Stomach (tissue), 9 donors: Measurements from ENCODE around the gene MOB3B. TPM values are rescaled to one million over a fixed set of nuclear protein-coding genes. Genes with fewer than 3 reads are reported as not detected.
A peak's percentile ranks its signal among the peaks of the same experiment; 100 is the strongest.

Source experiments
- DNase-seq, 2 donors: peaks; one replicate each; pipeline versions ENCODE4 v3.0.0 to v3.0.0-alpha.2; 2013 to 2019
- H3K27ac ChIP-seq, 5 donors: fragments of 200-600 bp in 4 of 5; sonication (generic) in 4 of 5; one replicate each; pipeline ENCODE4 v1.5.1; 2013 to 2019; ENCODE audit warnings: mild to moderate bottlenecking in 1 of 5, moderate library complexity in 1 of 5
- H3K27me3 ChIP-seq, 3 donors: fragments of 200-600 bp; sonication (generic); one replicate each; pipeline ENCODE4 v1.5.1; 2017 to 2019; ENCODE audit warnings: mixed run types in 1 of 3
- H3K36me3 ChIP-seq, 4 donors: fragments of 200-600 bp; sonication (generic); 1 replicate in 3 of 4; 2 replicates in 1 of 4; pipeline ENCODE4 v1.5.1; 2016 to 2019
- H3K4me1 ChIP-seq, 4 donors: fragments of 200-600 bp; sonication (generic); one replicate each; pipeline ENCODE4 v1.5.1; 2016 to 2019
- H3K4me3 ChIP-seq, 4 donors: fragments of 200-600 bp; sonication (generic) in 3 of 4; one replicate each; pipeline ENCODE4 v1.5.1; 2016 to 2019; ENCODE audit warnings: mild to moderate bottlenecking in 1 of 4
- H3K9me3 ChIP-seq, 4 donors: fragments of 200-600 bp; sonication (generic); one replicate each; pipeline ENCODE4 v1.5.1; 2016 to 2019
- EP300 ChIP-seq: sonication (generic); formaldehyde crosslinking; IDR thresholded peaks from one replicate; pipeline ENCODE4 v1.6.1; 2017; ENCODE audit warnings: antibody characterized with exemption
- POLR2A ChIP-seq, 4 donors: fragments of 450-650 bp; IDR thresholded peaks; one replicate each; pipeline ENCODE4 v1.6.1; 2016; ENCODE audit warnings: antibody characterized with exemption in 4 of 4, control low read depth in 2 of 4, mild to moderate bottlenecking in 1 of 4, moderate library complexity in 1 of 4
- POLR2AphosphoS5 ChIP-seq, 3 donors: sonication (generic); formaldehyde crosslinking; IDR thresholded peaks; one replicate each; pipeline ENCODE4 v1.6.1; 2016; ENCODE audit warnings: antibody characterized with exemption in 3 of 3
- WGBS, 5 donors: extraction: QIAGEN DNeasy Blood & Tissue Kit in 3 of 5; methylation state at CpG; one replicate each; pipeline versions ENCODE4 v1.1.5 to v1.1.7; 2013 to 2018; 5-methylcytosine and 5-hydroxymethylcytosine counted together
- intact Hi-C: fragments of 100-400 bp; cut with DNase I; formaldehyde crosslinking; loops from one replicate; pipeline ENCODE4 v1.15.1; 2023; ENCODE audit warnings: low total_unique reads
- polyA plus RNA-seq, 3 donors: library from polyadenylated mRNA; stranded (reverse); fragments of 200-250 nt; gene quantifications; one replicate each; pipeline ENCODE4 v1.2.3, GENCODE V29; 2013
- total RNA-seq, 5 donors: library from RNA; depleted of rRNA; stranded (reverse); fragments of >200 nt; gene quantifications; one replicate each; pipeline versions ENCODE4 v1.1.0 to v1.2.3, GENCODE V29; 2014 to 2016
- TF ChIP-seq, protein P1 (sequence below), 7 experiments: fragments of 450-650 bp in 4 of 7; fragments of 200-600 bp in 3 of 7; sonication (generic) in 3 of 7; IDR thresholded peaks; one replicate each; pipeline ENCODE4 v1.5.1; 2016 to 2019; ENCODE audit warnings: antibody characterized with exemption in 7 of 7, control low read depth in 2 of 7, mild to moderate bottlenecking in 1 of 7
- donor health status: healthy with polysubstance abuse.
- donor health status: Bipolar disorder and iron deficiency.
- donor health status: healthy.

Gene MOB3B
- total and polyA plus RNA-seq, 8 donors: 4.0 to 32.7 (median 9.7) TPM

DNA sequence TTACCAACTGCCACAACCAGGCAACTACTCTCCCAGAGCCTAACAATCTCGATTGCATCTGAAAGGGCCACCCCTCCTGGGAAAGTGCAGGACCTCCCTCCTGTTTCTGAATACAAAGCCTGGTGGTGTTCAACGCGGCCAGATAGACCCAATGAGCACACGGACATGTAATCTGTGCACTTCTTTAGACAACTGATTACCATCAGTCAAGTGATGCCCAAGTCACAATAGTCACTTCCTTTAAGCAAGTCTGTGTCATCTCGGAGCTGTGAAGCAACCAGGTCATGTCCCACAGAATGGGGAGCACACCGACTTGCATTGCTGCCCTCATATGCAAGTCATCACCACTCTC is 42.9 kb upstream of the MOB3B start:
- peak; percentile 57 to 78 for DNase-seq
- intact Hi-C loops: no loop called here
- H3K36me3 ChIP-seq: no peaks in the 10 kb centered on the region
- TF ChIP-seq, protein P1, sequence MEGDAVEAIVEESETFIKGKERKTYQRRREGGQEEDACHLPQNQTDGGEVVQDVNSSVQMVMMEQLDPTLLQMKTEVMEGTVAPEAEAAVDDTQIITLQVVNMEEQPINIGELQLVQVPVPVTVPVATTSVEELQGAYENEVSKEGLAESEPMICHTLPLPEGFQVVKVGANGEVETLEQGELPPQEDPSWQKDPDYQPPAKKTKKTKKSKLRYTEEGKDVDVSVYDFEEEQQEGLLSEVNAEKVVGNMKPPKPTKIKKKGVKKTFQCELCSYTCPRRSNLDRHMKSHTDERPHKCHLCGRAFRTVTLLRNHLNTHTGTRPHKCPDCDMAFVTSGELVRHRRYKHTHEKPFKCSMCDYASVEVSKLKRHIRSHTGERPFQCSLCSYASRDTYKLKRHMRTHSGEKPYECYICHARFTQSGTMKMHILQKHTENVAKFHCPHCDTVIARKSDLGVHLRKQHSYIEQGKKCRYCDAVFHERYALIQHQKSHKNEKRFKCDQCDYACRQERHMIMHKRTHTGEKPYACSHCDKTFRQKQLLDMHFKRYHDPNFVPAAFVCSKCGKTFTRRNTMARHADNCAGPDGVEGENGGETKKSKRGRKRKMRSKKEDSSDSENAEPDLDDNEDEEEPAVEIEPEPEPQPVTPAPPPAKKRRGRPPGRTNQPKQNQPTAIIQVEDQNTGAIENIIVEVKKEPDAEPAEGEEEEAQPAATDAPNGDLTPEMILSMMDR (IDR thresholded peaks at IDR 0.05): no peak
- peak in 2 of 3 donors; percentile 72 to 87 for TF ChIP-seq POLR2AphosphoS5 (IDR thresholded peaks at IDR 0.05)
- peak in 1 of 4 donors; percentile 20 for TF ChIP-seq POLR2A (IDR thresholded peaks at IDR 0.05)
- H3K27ac ChIP-seq: peak overlapping the region; percentile 96 to 100 (median 99)
- H3K9me3 ChIP-seq: no peaks in the 10 kb centered on the region
- peak overlapping the region; percentile 73 to 80 (median 76) for H3K4me3 ChIP-seq
- peaks cover 0 to 52% (median 28%) of the 10 kb centered on the region in 4 donors for H3K4me1 ChIP-seq
- H3K27me3 ChIP-seq: no peaks in the 10 kb centered on the region
- WGBS, 5 donors: 1 to 4% (median 2%) methylated on average over 6 of the region's 6 CpGs

DNA sequence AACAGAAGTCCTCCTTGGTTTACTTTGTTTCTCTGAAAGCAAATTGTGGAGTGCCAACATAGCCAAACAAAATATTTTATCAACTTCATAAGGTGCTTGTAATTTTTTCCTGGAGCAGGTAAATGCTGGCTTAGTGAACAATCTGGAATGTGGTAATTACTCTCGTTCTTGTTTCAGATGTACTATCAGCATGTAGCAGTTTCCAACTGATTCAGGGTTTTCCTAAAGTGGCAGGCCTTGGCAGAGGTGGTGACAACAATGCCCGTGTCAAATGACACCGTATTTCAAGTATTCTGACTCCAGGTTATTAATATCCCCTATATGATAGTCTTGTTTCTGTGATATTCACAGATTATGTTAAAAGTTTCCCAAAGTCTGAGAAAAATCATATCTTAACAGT is 42.4 kb upstream of the MOB3B start:
- Histone ChIP-seq H3K27me3 (no peaks in the 10 kb centered on the region), H3K4me1 (peaks cover 0 to 52% (median 28%) of the 10 kb centered on the region in 4 donors), H3K27ac (peak overlapping the region in 4 of 5 donors; percentile 96 to 100 (median 100)), H3K9me3 (no peaks in the 10 kb centered on the region), H3K4me3 (peak overlapping the region; percentile 73 to 80 (median 76)), H3K36me3 (peaks cover 0 to 2% (median 0%) of the 10 kb centered on the region in 4 donors)
- 23 to 40% (median 31%) methylated on average over 3 of the region's 3 CpGs for WGBS, 5 donors
- peak in 1 of 2 donors; percentile 55 for DNase-seq
- intact Hi-C loops: no loop called here
- TF ChIP-seq POLR2A (IDR thresholded peaks at IDR 0.05) (no peak), POLR2AphosphoS5 (IDR thresholded peaks at IDR 0.05) (no peak), EP300 (no peak)
- TF ChIP-seq, protein P1 (IDR thresholded peaks at IDR 0.05): no peak

DNA sequence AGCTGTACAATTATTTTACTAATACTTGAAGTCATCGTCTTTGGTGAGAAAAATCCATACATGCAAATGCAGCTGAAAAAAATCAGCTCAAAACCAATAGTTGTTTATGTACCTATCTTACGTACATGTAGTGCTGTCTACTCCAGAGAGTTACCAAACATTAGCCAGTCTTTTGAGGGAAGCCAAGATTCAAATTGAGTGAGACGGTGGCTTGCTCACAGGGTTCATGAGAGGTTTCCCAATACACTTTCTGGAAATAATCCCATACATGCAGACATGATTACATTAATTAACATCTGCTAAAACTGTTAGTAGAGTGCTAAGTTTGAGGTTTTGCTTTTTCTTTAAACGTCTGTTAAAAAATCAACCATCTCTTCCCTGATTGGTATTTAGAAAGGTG is 41.4 kb upstream of the MOB3B start:
- Histone ChIP-seq H3K9me3 (no peaks in the 10 kb centered on the region), H3K27me3 (no peaks in the 10 kb centered on the region), H3K27ac (peak overlapping the region in 3 of 5 donors; percentile 99 to 100 (median 100)), H3K4me1 (peaks cover 0 to 52% (median 29%) of the 10 kb centered on the region in 4 donors), H3K4me3 (no peak overlapping the region), H3K36me3 (peaks cover 0 to 12% (median 8%) of the 10 kb centered on the region in 4 donors)
- no peak for TF ChIP-seq POLR2AphosphoS5 (IDR thresholded peaks at IDR 0.05)
- TF ChIP-seq EP300: no peak
- no peak for TF ChIP-seq POLR2A (IDR thresholded peaks at IDR 0.05)
- TF ChIP-seq, protein P1 (IDR thresholded peaks at IDR 0.05): no peak
- WGBS, 5 donors: 81 to 90% (median 86%) methylated on average over 4 of the region's 4 CpGs
- no peak for DNase-seq
- intact Hi-C loops: no loop called here

DNA sequence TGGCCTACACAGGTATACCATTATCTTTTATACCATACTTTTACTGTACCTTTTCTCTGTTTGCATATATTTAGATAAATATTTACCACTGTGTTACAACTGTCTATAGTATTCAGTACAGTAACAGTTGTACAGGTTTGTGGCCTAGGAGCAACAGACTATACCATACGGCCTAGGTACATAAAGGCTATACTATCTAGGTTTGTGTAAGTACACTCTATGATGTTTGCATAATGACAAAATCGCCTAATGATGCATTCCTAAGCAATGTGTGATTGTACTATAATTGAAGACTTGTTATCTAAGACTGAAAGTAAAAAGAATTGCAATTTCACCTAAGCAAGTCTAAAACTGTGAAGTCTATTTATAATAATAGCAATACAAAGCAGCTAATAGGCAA is 39.8 kb upstream of the MOB3B start:
- H3K27ac ChIP-seq: peak overlapping the region in 2 of 5 donors; percentile 14 to 54
- intact Hi-C loops: no loop called here
- peaks cover 0 to 55% (median 31%) of the 10 kb centered on the region in 4 donors for H3K4me1 ChIP-seq
- 21 to 67% (median 38%) methylated on average over 2 of the region's 2 CpGs for WGBS, 5 donors
- no peak overlapping the region for H3K4me3 ChIP-seq
- peak in 1 of 2 donors; percentile 71 for DNase-seq
- no peak for TF ChIP-seq EP300
- peak in 2 of 3 donors; percentile 29 to 62 for TF ChIP-seq POLR2AphosphoS5 (IDR thresholded peaks at IDR 0.05)
- peaks cover 0 to 24% (median 22%) of the 10 kb centered on the region in 4 donors for H3K36me3 ChIP-seq
- H3K9me3 ChIP-seq: no peaks in the 10 kb centered on the region
- H3K27me3 ChIP-seq: no peaks in the 10 kb centered on the region

DNA sequence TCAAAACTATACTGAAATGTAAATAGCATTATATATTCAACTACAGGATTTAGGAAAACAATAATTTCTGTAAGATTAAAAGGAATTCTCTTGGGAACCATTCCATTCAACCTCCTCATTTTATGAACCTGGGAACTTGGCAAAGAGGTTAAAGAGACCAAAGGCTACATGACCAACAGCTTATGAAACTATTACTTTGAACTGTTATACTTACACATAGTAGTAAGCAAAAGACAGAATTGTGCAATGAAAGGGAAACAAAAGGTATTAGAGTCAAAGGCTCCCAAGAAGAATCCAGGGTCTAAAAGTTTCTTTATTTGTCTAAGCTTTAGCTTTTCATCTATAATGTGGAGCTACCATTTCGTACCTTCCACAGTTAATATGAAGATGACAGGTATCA is 36.5 kb upstream of the MOB3B start:
- WGBS, 5 donors: 94 to 100% (median 97%) methylated on average over 1 of the region's 1 CpG
- TF ChIP-seq EP300 (no peak), POLR2A (IDR thresholded peaks at IDR 0.05) (no peak), POLR2AphosphoS5 (IDR thresholded peaks at IDR 0.05) (no peak)
- TF ChIP-seq, protein P1 (IDR thresholded peaks at IDR 0.05): no peak
- no peaks in the 10 kb centered on the region for H3K27me3 ChIP-seq
- DNase-seq: no peak
- H3K36me3 ChIP-seq: peaks cover 0 to 39% (median 36%) of the 10 kb centered on the region in 4 donors
- H3K4me3 ChIP-seq: no peak overlapping the region
- no peak overlapping the region for H3K27ac ChIP-seq
- H3K9me3 ChIP-seq: no peaks in the 10 kb centered on the region
- intact Hi-C loops: no loop called here
- H3K4me1 ChIP-seq: peaks cover 0 to 34% (median 11%) of the 10 kb centered on the region in 4 donors
